Left forelimb (tissue), 1 donor: ENCODE results near the gene TUBB4B.

ENCODE experiments used
- DNase-seq: peaks from one replicate; pipeline ENCODE4 v3.0.0-alpha.2; 2018; ENCODE audit warnings: low spot score

TUBB4B gene

GRCh38 chr9:137225699-137226331, 15.3 kb upstream of the TUBB4B start:
- no peak for DNase-seq

- no peak for DNase-seq
These were observed 14.6 kb upstream of the TUBB4B start for GRCh38 chr9:137226338-137227053.

GRCh38 chr9:137227054-137227852, 13.8 kb upstream of the TUBB4B start, which contains the start of gene RNF224:
Gene RNF224 (plus strand): TSS chr9:137227502. CDS start chr9:137228336, 834 bp downstream.
- DNase-seq: no peak

DNA sequence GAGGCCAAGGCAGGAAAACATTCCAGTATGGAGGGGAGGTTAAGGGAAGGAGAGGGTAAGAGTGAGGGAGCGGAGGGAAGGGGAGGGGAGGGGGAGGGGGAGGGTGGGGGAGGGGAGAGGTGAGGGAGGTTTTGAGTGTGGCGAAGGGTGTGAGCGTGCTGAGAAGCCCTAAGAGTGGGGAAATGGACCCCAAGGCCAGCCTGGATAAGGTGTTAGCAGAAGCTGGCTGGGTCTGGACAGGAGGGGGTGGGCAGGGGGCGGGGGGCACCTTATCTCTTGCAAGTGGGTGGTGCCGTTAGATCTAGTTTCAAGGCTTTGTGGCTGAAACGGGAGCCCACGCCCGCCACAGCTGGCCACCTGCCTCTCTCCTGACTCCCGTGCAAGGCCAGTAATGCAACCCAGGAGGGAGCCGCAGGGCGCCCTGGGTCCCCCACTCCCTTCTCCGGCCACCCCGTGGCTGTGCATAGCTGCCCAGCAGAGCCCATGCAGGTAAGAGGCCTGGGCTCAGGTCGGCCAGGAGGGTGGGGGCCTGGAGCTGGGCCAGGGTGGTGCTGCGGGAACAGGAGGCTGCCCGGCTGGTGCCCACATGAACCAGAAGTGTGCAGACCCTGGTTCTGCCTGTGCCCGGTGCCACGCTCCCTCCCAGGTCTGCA, 13.1 kb upstream of the TUBB4B start:
- no peak for DNase-seq

- DNase-seq: no peak
These were observed 12.6 kb upstream of the TUBB4B start for GRCh38 chr9:137228506-137228967.

DNA sequence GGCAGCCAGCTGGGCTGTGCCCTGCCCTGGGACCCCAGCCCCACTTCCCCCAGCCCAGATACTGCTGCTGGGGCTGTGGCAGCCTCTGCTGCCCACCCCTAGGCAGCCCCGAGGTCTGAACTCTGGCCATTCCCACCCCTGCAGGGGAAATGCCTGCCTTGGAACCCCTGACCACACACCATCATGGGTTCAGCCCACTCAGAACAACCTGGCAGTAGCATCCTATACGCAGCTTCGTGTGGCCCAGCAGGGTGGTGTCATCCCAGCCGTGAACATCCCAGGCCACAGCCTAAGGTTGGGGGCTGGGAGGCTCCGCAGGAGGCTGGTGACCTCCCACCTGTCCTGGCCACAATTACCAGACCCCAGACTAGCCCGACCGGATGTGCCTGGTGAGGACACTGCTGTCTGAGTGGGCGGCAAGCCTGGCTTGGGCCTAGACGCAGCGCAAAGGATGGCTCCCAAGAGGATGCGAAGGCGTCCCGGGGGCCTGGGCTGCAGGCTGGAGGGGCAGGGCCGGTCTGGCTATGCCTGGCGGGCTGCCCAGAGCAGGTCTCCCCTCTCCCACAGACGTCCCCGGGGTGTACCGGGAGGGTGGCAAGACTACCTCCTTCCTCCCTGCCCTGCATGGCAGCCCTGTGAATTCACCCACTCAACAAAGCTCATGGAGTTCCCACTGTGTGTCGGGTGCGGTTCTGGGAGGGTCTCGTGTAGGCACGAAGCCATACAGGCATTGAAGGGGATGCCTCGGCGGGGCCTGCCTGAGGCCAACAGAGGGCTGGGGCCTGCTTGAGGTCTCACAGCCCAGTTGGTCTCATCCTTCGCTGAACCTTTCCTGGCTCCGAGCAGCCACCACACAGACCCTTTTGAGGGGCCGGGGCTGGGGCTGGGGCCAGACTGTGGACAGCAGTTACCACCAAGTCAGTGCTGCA, 11.9 kb upstream of the TUBB4B start:
- DNase-seq: no peak

GRCh38 chr9:137229903-137230704, 11.0 kb upstream of the TUBB4B start:
- no peak for DNase-seq

DNA sequence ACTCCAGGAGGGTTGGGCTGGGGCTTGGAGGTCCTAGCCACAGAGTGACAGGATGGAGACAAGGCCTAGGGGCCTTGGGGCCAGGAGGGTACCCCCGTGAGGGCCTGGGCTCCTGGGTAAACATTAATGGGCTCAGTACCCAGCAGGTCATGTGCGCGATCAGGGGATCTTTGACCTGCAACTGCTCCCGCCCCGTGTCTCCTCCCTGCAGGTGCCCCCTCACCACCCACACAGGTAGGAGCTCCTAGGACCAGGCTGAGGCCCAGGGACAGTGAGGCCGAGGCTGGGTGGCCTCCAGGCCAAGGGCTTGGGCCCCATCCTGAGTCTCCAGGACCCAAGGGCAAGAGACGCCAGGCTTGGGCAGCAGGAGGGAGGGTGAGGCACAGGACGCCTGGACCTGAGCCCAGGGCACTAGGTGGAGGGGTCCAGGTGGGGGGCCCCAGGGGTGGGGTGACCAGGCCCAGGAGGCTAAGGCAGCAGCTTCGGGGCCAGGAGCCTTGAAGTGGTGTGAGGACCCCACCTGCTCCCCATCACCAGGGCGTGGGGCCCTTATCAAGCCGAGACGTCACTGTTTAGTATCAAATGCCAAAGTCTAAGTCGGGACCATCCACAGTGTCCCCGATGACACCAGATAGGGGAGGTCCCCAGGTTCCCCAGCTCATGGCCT, 10.2 kb upstream of the TUBB4B start, which contains the start of gene SLC34A3:
Gene SLC34A3, plus strand, starts transcription at position 197 of the 667 bp plus-strand sequence. CDS start 802 bp downstream, outside the sequence.
- no peak for DNase-seq

DNA sequence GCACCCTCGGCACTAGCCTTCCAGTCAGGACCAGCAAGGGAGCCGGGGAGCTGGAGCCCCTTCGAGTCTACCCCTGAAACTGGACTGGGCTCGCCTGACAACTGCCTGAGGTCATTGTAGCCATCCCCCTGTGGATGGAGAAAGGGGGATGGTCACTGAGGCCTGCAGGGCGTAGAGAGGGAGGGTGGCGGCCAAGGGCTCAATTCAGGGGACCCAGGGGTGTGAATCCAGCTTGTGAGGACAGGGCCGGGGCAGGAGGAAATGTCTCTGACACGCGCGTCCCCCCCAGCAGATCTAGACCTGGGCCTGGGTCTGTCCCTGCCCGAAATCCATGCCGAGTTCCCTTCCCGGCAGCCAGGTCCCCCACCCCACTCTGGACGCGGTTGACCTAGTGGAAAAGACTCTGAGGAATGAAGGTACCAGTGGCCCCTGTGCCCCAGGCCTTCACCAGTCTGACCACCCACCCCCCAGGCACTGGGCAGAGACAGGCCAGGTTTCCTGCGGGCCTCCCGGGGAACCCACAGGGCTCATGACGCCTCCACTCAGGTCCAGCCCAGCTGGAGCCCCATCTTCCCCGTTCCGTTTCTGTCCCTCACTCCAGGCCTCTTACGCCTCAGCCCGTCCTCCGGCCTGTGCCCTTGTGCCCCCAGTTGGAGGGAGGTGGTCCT, 9.6 kb upstream of the TUBB4B start:
- no peak for DNase-seq

DNA sequence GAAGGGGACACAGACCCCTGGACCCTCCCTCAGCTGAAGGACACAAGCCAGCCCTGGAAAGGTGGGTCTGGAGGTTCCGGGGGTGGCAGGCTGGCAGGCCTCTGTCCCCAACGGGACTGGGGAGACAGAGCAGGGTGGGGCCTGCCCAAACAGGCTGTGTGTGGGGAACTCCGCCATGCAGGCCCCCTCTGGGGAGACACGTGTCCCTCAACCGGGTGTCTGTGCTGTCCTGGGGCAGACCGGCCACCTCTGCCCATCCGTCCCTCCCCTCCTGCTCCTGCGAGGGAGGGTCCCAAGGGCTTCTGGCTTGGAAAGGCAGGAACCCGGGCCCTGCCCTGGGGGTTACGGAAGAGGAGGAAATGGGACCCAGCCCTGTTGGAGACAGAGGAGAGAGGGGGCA, 9.0 kb upstream of the TUBB4B start:
- DNase-seq: no peak

DNA sequence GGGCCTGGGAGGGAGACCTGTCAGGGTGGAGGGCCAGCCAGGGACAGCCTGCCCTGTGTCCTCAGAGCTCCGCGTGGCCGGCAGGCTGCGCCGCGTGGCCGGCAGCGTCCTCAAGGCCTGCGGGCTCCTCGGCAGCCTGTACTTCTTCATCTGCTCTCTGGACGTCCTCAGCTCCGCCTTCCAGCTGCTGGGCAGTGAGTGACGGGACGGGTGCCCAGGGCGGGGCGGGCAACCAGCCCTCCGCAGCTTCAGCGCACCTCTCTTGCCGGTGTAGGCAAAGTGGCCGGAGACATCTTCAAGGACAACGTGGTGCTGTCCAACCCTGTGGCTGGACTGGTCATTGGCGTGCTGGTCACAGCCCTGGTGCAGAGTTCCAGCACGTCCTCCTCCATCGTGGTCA, 8.6 kb upstream of the TUBB4B start:
- no peak for DNase-seq

DNA sequence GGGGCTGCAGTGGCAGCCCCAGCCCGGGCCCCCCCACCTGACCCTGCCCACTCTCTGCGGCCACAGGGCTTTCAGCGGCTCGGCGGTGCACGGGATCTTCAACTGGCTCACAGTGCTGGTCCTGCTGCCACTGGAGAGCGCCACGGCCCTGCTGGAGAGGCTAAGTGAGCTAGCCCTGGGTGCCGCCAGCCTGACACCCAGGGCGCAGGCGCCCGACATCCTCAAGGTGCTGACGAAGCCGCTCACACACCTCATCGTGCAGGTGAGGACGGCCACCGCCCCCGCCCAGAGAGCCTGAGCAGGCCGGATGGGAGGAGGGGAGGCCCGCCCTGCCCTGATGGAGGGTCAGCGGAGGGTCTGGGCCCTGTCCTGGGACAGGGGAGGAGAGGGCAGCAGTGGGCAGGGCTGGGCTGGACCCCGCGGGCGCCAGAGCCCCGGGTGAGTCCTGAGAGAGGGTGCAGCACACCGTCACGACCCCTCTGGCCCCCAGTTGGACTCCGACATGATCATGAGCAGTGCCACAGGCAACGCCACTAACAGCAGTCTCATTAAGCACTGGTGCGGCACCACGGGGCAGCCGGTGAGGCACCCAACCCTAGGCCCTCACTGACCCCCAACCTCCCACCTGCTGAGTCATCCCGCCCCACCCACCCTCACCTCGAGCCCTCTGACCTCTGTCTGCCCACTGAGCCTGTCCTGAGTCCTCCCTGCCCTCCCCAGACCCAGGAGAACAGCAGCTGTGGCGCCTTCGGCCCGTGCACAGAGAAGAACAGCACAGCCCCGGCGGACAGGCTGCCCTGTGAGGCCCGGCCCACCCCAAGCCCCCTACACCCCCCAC, 7.7 kb upstream of the TUBB4B start:
- DNase-seq: no peak

DNA sequence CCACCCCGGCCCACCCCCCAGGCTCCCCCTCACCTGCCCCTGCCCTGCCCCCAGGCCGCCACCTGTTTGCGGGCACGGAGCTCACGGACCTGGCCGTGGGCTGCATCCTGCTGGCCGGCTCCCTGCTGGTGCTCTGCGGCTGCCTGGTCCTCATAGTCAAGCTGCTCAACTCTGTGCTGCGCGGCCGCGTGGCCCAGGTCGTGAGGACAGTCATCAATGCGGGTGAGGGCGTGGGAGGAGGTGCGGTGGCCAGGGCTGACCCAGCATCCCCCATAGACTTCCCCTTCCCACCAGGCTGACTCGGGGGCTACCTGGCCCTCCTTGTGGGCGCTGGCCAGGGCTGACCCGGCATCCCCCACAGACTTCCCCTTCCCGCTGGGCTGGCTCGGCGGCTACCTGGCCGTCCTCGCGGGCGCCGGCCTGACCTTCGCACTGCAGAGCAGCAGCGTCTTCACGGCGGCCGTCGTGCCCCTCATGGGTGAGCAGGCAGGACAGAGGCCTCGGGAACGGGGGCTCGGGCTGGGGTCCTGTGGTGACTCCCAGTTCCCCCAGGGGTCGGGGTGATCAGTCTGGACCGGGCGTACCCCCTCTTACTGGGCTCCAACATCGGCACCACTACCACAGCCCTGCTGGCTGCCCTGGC, 6.9 kb upstream of the TUBB4B start:
- no peak for DNase-seq

DNA sequence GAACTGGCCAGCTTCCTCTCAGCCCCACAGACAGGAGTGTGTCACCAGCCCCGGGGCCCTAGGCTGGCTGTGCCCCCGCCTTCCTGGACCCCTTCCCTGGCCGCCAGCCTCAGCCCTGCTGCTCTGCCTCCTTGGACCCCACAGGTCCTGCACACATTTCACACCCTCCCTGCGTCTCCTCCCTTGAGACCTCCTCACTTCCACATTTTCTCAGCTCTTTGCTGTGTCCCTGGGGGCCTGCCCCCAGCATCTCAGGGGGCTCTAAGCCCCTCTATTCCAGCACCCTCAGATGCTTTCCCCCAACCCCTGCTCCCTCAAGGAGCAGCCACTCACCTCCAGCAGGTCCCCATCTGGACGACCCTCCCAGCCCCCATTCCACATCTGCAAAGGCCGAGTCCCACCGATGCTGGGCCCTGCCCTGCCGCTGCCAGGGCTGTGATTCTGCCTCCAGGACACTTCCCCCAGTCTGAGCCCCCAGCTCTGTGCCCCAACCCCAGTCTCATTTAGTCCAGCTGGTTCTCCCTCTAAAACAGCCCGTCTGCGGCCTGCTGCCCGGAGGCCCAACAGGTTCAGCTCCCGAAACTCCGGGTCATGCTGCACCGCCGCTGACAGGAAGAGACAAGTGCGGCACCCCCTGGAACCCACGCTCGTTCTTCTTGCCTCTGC, 6.2 kb upstream of the TUBB4B start:
- no peak for DNase-seq

DNA sequence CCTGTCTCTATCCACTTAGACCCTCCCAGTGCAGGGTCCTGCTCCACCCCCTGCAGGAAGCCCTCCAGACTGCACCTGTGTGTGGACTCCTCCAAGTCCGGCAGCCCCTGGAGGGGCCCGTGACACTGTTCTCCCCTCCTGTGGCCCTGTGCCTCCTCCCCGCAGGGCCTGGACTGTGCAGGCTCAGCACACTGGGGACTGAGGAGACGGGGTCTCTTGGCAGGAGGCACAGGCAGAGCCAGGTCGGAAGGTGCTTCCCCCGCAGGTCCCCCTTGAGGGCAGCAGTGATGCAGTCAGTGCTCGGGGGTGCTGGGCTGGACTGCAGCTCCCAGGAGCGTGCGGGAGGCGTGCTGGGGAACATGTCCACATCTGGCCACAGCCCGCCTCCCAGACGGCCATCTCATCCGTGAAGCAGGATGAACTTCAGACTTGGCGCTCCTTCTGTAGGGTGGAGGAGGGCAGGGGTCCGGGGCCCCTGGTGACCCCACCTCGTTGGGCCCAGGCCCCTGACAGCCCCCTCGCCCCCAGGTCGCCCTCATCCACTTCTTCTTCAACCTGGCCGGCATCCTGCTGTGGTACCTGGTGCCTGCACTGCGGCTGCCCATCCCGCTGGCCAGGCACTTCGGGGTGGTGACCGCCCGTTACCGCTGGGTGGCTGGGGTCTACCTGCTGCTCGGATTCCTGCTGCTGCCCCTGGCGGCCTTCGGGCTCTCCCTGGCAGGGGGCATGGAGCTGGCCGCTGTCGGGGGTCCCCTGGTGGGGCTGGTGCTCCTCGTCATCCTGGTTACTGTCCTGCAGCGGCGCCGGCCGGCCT, 5.5 kb upstream of the TUBB4B start:
- DNase-seq: no peak
